Peyer's patch (tissue), 4 donors: ENCODE measurements around the gene FRMD7. TPM values are rescaled to one million over a fixed set of nuclear protein-coding genes. Genes with fewer than 3 reads are reported as not detected.

Experiments used
- DNase-seq, 3 donors: peaks; one replicate each; pipeline ENCODE4 v3.0.0-alpha.2; 2017 to 2019
- H3K27ac ChIP-seq, 4 donors: fragments of 200-600 bp; sonication (generic); one replicate each; pipeline ENCODE4 v1.5.1; 2016 to 2019
- H3K27me3 ChIP-seq, 2 donors: fragments of 200-600 bp; sonication (generic); one replicate each; pipeline ENCODE4 v1.5.1; 2019
- H3K36me3 ChIP-seq, 3 donors: fragments of 200-600 bp; sonication (generic); one replicate each; pipeline ENCODE4 v1.5.1; 2016 to 2019
- H3K4me1 ChIP-seq, 4 donors: fragments of 200-600 bp; sonication (generic); one replicate each; pipeline ENCODE4 v1.5.1; 2016 to 2019
- H3K4me3 ChIP-seq, 4 donors: fragments of 200-600 bp; sonication (generic); 1 replicate in 3 of 4; 2 replicates in 1 of 4; pipeline ENCODE4 v1.5.1; 2016 to 2019; ENCODE audit warnings: mild to moderate bottlenecking in 1 of 4
- H3K9me3 ChIP-seq, 4 donors: fragments of 200-600 bp; sonication (generic); one replicate each; pipeline ENCODE4 v1.5.1; 2016 to 2019; ENCODE audit warnings: mild to moderate bottlenecking in 1 of 4
- CTCF ChIP-seq, 6 experiments: fragments of 450-650 bp in 4 of 6; fragments of 200-600 bp in 2 of 6; sonication (generic) in 1 of 6; IDR thresholded peaks; one replicate each; pipeline ENCODE4 v1.5.1; 2017 to 2019; ENCODE audit warnings: antibody characterized with exemption in 6 of 6, mild to moderate bottlenecking in 3 of 6, moderate library complexity in 1 of 6
- POLR2A ChIP-seq, 2 donors: fragments of 450-650 bp; IDR thresholded peaks; one replicate each; pipeline ENCODE4 v1.5.1; 2017; ENCODE audit warnings: antibody characterized with exemption in 2 of 2, mild to moderate bottlenecking in 2 of 2, moderate library complexity in 2 of 2
- total RNA-seq, 4 donors: library from RNA; depleted of rRNA; stranded (reverse); fragments of >200 nt; gene quantifications; one replicate each; pipeline ENCODE4 v1.1.0, GENCODE V29; 2016

Gene FRMD7
- not detected for total RNA-seq

GRCh38 chrX:132127743-132128142 is at the start of gene FRMD7:
TSS of gene FRMD7 (minus strand) at chrX:132128020. CDS start at chrX:132127844, 176 bp downstream.
- no peak for TF ChIP-seq CTCF (IDR thresholded peaks at IDR 0.05)
- TF ChIP-seq POLR2A (IDR thresholded peaks at IDR 0.05) = no peak
- Histone ChIP-seq H3K27me3 (no peaks in the 10 kb centered on the region), H3K9me3 (no peaks in the 10 kb centered on the region), H3K27ac (no peak within 1 kb of the TSS), H3K4me1 (no peaks in the 10 kb centered on the region), H3K4me3 (no peak within 1 kb of the TSS), H3K36me3 (no peaks in the 10 kb centered on the region)
- DNase-seq = no peak

GRCh38 chrX:132173647-132174046 is 45.8 kb upstream of the FRMD7 start:
- Histone ChIP-seq H3K27me3 (no peaks in the 10 kb centered on the region), H3K9me3 (no peaks in the 10 kb centered on the region), H3K4me1 (no peaks in the 10 kb centered on the region), H3K36me3 (no peaks in the 10 kb centered on the region), H3K27ac (no peak overlapping the region), H3K4me3 (no peak overlapping the region)
- no peak for DNase-seq
- no peak for TF ChIP-seq CTCF (IDR thresholded peaks at IDR 0.05)
- no peak for TF ChIP-seq POLR2A (IDR thresholded peaks at IDR 0.05)

- Histone ChIP-seq H3K4me1 (no peaks in the 10 kb centered on the region), H3K36me3 (no peaks in the 10 kb centered on the region), H3K4me3 (no peak overlapping the region), H3K27ac (no peak overlapping the region), H3K27me3 (no peaks in the 10 kb centered on the region), H3K9me3 (no peaks in the 10 kb centered on the region)
- TF ChIP-seq POLR2A (IDR thresholded peaks at IDR 0.05) (no peak), CTCF (IDR thresholded peaks at IDR 0.05) (no peak)
- no peak for DNase-seq
Measured at GRCh38 chrX:132171881-132172280, 44.1 kb upstream of the FRMD7 start.

- no peak for DNase-seq
- H3K9me3 ChIP-seq = no peaks in the 10 kb centered on the region
- H3K27ac ChIP-seq = no peak overlapping the region
- no peaks in the 10 kb centered on the region for H3K27me3 ChIP-seq
- H3K4me1 ChIP-seq = no peaks in the 10 kb centered on the region
- H3K4me3 ChIP-seq = no peak overlapping the region
- no peaks in the 10 kb centered on the region for H3K36me3 ChIP-seq
- TF ChIP-seq POLR2A (IDR thresholded peaks at IDR 0.05) (no peak), CTCF (IDR thresholded peaks at IDR 0.05) (peak in 3 of 6 experiments; percentile 19 to 43 (median 39))
Measured at GRCh38 chrX:132171478-132171877, 43.7 kb upstream of the FRMD7 start.

GRCh38 chrX:132169554-132169953 is 41.7 kb upstream of the FRMD7 start:
- Histone ChIP-seq H3K27me3 (no peaks in the 10 kb centered on the region), H3K4me3 (no peak overlapping the region), H3K9me3 (no peaks in the 10 kb centered on the region), H3K4me1 (no peaks in the 10 kb centered on the region), H3K27ac (no peak overlapping the region), H3K36me3 (no peaks in the 10 kb centered on the region)
- TF ChIP-seq POLR2A (IDR thresholded peaks at IDR 0.05) = no peak
- TF ChIP-seq CTCF (IDR thresholded peaks at IDR 0.05) = no peak
- no peak for DNase-seq

- Histone ChIP-seq H3K9me3 (no peaks in the 10 kb centered on the region), H3K4me1 (no peaks in the 10 kb centered on the region), H3K4me3 (no peak overlapping the region), H3K36me3 (no peaks in the 10 kb centered on the region), H3K27me3 (no peaks in the 10 kb centered on the region), H3K27ac (no peak overlapping the region)
- DNase-seq = no peak
- TF ChIP-seq CTCF (IDR thresholded peaks at IDR 0.05) (no peak), POLR2A (IDR thresholded peaks at IDR 0.05) (no peak)
Measured at GRCh38 chrX:132165651-132166050, 37.8 kb upstream of the FRMD7 start.
